Ishikawa (cell line): ENCODE results near the gene CDH23.

Experiments used
- CEBPB ChIP-seq: IDR thresholded peaks from 2 replicates; pipeline ENCODE4 v1.6.1; 2012
- CREB1 ChIP-seq: IDR thresholded peaks from 2 replicates; pipeline ENCODE4 v1.6.1; 2012; ENCODE audit warnings: low read depth
- EGR1 ChIP-seq: IDR thresholded peaks from 2 replicates; pipeline ENCODE4 v1.6.1; 2012
- EP300 ChIP-seq: IDR thresholded peaks from 2 replicates; pipeline ENCODE4 v1.6.1; 2012; ENCODE audit warnings: borderline replicate concordance
- FOXM1 ChIP-seq: IDR thresholded peaks from 2 replicates; pipeline ENCODE4 v1.6.1; 2012; ENCODE audit warnings: low read depth, borderline replicate concordance
- MAX ChIP-seq: IDR thresholded peaks from 2 replicates; pipeline ENCODE4 v1.6.1; 2012
- NFIC ChIP-seq: IDR thresholded peaks from 2 replicates; pipeline ENCODE4 v1.6.1; 2012
- RAD21 ChIP-seq: IDR thresholded peaks from 2 replicates; pipeline ENCODE4 v1.6.1; 2012; ENCODE audit warnings: low read depth
- REST ChIP-seq: IDR thresholded peaks from 2 replicates; pipeline ENCODE4 v1.6.1; 2012; ENCODE audit warnings: low read depth, mild to moderate bottlenecking
- TAF1 ChIP-seq: IDR thresholded peaks from 2 replicates; pipeline ENCODE4 v1.6.1; 2012; ENCODE audit warnings: low read depth, mild to moderate bottlenecking
- TCF12 ChIP-seq: IDR thresholded peaks from 2 replicates; pipeline ENCODE4 v1.6.1; 2012; ENCODE audit warnings: low read depth
- TEAD4 ChIP-seq: IDR thresholded peaks from 2 replicates; pipeline ENCODE4 v1.6.1; 2012
- USF1 ChIP-seq: IDR thresholded peaks from 2 replicates; pipeline ENCODE4 v1.6.1; 2012
- YY1 ChIP-seq: IDR thresholded peaks from 2 replicates; pipeline ENCODE4 v1.6.1; 2012; ENCODE audit warnings: low read depth
- ZBTB7A ChIP-seq: IDR thresholded peaks from 2 replicates; pipeline ENCODE4 v1.6.1; 2012; ENCODE audit warnings: low read depth

Gene CDH23

GRCh38 chr10:71398976-71399375, 2.3 kb downstream of the CDH23 start:
- no peak for TF ChIP-seq CEBPB
- no peak for TF ChIP-seq RAD21
- no peak for TF ChIP-seq REST
- TF ChIP-seq FOXM1 = no peak
- TF ChIP-seq ZBTB7A = no peak
- TF ChIP-seq YY1 = no peak
- TF ChIP-seq CREB1 = no peak
- TF ChIP-seq MAX = no peak
- TF ChIP-seq EP300 = no peak
- TF ChIP-seq TCF12 = no peak
- TF ChIP-seq NFIC = no peak
- TF ChIP-seq TEAD4 = no peak
- TF ChIP-seq USF1 = no peak
- no peak for TF ChIP-seq TAF1
- no peak for TF ChIP-seq EGR1

- TF ChIP-seq YY1 (no peak), RAD21 (no peak), MAX (no peak), EP300 (no peak), TCF12 (no peak), TEAD4 (no peak), USF1 (no peak), ZBTB7A (no peak), CREB1 (no peak), TAF1 (no peak)
These were observed 3.2 kb downstream of the CDH23 start for GRCh38 chr10:71399946-71400345.

GRCh38 chr10:71401056-71401455, 4.3 kb downstream of the CDH23 start:
- TF ChIP-seq EP300 (no peak), REST (no peak), NFIC (no peak), YY1 (no peak), CREB1 (no peak), TAF1 (no peak), FOXM1 (no peak), ZBTB7A (no peak), TCF12 (no peak), EGR1 (no peak)

GRCh38 chr10:71402005-71402404, 5.3 kb downstream of the CDH23 start:
- TF ChIP-seq ZBTB7A = no peak
- no peak for TF ChIP-seq NFIC
- TF ChIP-seq RAD21 = no peak
- TF ChIP-seq TCF12 = no peak

- no peak for TF ChIP-seq CREB1
- TF ChIP-seq RAD21 = no peak
- no peak for TF ChIP-seq FOXM1
- TF ChIP-seq CEBPB = no peak
- TF ChIP-seq ZBTB7A = no peak
- TF ChIP-seq USF1 = no peak
- TF ChIP-seq REST = no peak
- no peak for TF ChIP-seq YY1
- TF ChIP-seq NFIC = no peak
- no peak for TF ChIP-seq EGR1
- TF ChIP-seq TCF12 = no peak
- TF ChIP-seq MAX = no peak
- no peak for TF ChIP-seq EP300
- no peak for TF ChIP-seq TAF1
- no peak for TF ChIP-seq TEAD4
These were observed 8.0 kb downstream of the CDH23 start for GRCh38 chr10:71404503-71405295.
